ENCODE results near the gene NDUFAB1.
"Not testable (repeated sequence)": the region's sequence is repeated elsewhere in the genome, so short reads cannot be mapped to it uniquely, and the experiment has no call there.

NDUFAB1 gene

DNA sequence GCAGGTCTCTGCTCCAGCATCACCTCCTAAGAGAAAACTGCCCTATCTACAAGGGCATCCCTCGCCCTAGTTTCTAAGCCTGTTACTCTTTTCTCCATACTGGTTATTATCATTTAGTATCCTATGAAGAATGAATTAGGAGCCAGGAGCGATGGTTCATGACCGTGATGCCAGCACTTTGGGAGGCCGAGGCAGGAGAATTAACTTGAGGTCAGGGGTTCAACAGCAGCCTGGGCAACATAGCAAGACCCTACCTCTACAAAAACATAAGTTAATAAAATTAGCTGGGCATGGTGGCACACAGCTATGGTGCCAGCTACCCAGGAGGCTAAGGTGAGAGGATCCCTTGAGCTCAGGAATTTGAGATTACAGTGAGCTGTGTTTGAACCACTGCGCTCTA is 46.2 kb downstream of the NDUFAB1 start:
- no peak for DNase-seq (ENCODE audit: extremely low spot score)
- CTCF ChIA-PET = no interaction called here
- POLR2A ChIA-PET = no interaction called here
- TF ChIP-seq FOXA1 (IDR thresholded peaks at IDR 0.05) (no peak), LEF1 (IDR thresholded peaks at IDR 0.05; ENCODE audit: borderline replicate concordance) (no peak), ZNF384 (IDR thresholded peaks at IDR 0.05) (no peak), SUZ12 (IDR thresholded peaks at IDR 0.05) (no peak), SP1 (IDR thresholded peaks at IDR 0.05) (no peak), L3MBTL2 (conservative IDR thresholded peaks at IDR 0.05) (no peak), FOXK2 (IDR thresholded peaks at IDR 0.05) (no peak), HDGF (IDR thresholded peaks at IDR 0.05; ENCODE audit: borderline replicate concordance) (no peak)

DNA sequence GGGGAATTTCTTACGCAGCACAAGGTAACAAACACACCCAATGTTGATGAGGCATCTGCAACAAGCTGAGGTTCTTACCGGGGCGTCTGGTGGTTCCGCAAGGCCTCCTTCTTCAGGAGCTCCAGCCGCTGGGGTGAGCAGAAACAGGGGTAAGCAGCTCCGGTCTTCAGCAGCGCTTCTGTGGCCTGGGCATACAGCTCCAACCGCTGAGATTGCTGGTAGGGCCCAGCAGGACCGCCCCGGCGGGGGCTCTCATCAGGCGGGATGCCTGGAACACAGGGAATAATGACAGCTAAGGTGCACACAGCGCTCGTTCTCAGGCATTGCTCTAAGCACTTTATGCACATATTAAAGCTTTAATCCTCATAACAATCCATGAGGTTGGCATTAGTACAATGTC is 51.7 kb downstream of the NDUFAB1 start:
- ChIA-PET CTCF (no interaction called here), POLR2A (no interaction called here)
- TF ChIP-seq L3MBTL2 (conservative IDR thresholded peaks at IDR 0.05) = no peak
- TF ChIP-seq, protein P1, sequence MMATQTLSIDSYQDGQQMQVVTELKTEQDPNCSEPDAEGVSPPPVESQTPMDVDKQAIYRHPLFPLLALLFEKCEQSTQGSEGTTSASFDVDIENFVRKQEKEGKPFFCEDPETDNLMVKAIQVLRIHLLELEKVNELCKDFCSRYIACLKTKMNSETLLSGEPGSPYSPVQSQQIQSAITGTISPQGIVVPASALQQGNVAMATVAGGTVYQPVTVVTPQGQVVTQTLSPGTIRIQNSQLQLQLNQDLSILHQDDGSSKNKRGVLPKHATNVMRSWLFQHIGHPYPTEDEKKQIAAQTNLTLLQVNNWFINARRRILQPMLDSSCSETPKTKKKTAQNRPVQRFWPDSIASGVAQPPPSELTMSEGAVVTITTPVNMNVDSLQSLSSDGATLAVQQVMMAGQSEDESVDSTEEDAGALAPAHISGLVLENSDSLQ (IDR thresholded peaks at IDR 0.05) = no peak
- TF ChIP-seq LEF1 (IDR thresholded peaks at IDR 0.05; ENCODE audit: borderline replicate concordance) = no peak
- TF ChIP-seq ARNT (IDR thresholded peaks at IDR 0.05) = no peak
- no peak for TF ChIP-seq BHLHE40 (IDR thresholded peaks at IDR 0.05; ENCODE audit: borderline replicate concordance)
- no peak for TF ChIP-seq SP1 (IDR thresholded peaks at IDR 0.05)
- no peak for TF ChIP-seq FOXM1 (IDR thresholded peaks at IDR 0.05; ENCODE audit: borderline replicate concordance)
- no peak for TF ChIP-seq CTBP1 (IDR thresholded peaks at IDR 0.05; ENCODE audit: borderline replicate concordance)
- no peak for TF ChIP-seq SUZ12 (IDR thresholded peaks at IDR 0.05)
- no peak for TF ChIP-seq TARDBP (IDR thresholded peaks at IDR 0.05)
- no peak for TF ChIP-seq NFRKB (IDR thresholded peaks at IDR 0.05)
- no peak for TF ChIP-seq HDGF (IDR thresholded peaks at IDR 0.05; ENCODE audit: borderline replicate concordance)
- no peak for TF ChIP-seq ELF4 (IDR thresholded peaks at IDR 0.05)
- DNase-seq (ENCODE audit: extremely low spot score) = no peak

DNA sequence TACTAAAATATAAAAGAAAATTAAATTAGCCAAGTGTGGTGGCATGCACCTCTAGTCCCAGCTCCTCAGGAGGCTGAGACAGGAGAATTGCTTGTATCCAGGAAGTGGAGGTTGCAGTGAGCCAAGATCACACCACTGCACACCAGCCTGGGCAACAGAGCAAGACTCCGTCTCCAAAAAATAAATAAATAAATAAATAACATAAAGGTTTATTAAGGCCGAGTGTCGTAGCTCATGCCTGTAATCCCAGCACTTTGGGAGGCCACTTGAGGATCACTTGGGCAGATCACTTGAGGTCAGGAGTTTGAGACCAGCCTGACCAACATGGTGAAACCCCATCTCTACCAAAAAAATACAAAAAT is 55.3 kb downstream of the NDUFAB1 start:
- POLR2A ChIA-PET = interaction anchor here (1.2 kb wide), 1 partner anchor 17 kb away, joined by 4 read pairs; the partner anchor contains the start of genes EARS2 and UBFD1
- DNase-seq (ENCODE audit: extremely low spot score); CTCF ChIA-PET: not testable (repeated sequence)

DNA sequence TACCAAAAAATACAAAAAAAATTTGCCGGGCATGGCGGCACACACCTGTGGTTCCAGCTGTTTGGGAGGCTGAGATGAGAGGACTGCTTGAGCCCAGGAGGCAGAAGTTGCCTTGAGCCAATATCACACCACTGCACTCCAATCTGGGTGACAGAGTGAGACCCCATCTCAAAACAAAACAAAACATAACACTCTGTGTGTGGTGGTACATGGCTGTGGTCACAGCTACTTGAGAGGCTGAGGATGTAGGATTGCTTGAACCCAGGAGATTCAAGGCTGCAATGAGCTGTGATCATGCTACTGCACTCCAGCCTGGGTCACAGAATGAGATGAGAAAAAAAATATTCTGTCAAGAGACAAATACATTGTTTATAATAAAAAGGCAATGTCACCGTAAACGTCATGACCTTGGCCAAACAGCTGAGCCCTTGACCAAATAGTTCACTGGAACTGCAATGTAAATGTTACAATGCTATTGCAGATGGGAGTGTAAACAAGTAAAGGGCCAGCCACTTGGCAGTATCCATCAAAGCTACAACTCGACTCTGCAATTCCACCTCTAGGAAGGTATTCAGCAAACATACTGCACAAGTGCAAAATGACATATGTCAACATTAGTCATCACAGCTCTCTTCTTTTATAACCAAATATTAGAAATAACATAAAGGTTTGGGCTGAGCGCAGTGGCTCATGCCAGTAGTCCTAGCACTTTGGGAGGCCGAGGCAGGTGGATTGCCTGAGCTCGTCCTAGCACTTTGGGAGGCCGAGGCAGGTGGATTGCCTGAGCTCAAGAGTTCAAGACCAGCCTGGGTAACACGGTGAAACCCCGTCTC is 55.9 kb downstream of the NDUFAB1 start:
- no peak for TF ChIP-seq FOXK2 (IDR thresholded peaks at IDR 0.05)
- DNase-seq (ENCODE audit: extremely low spot score) = no peak
- CTCF ChIA-PET = no interaction called here
- POLR2A ChIA-PET = interaction anchor here (1.2 kb wide), 1 partner anchor 17 kb away, joined by 4 read pairs; the partner anchor contains the start of genes EARS2 and UBFD1

DNA sequence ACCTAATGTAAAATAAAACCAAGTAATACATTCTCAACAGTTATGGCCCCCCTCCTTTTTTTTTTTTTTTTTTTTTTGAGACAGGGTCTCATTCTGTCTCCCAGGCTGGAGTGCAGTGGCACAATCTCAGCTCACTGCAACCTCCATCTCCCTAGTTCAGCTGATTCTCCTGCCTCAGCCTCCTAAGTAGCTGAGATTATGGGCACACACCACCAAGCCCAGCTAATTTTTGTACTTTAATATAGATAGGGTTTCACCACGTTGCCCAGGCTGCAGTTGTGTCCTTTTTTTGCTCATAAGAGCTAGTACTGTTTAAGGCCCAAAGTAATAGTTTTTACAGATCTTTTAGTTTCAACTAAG is 57.2 kb downstream of the NDUFAB1 start:
- ChIA-PET POLR2A (no interaction called here), CTCF (no interaction called here)
- no peak for DNase-seq (ENCODE audit: extremely low spot score)
- no peak for TF ChIP-seq CTBP1 (IDR thresholded peaks at IDR 0.05; ENCODE audit: borderline replicate concordance)
- TF ChIP-seq ZNF384 (IDR thresholded peaks at IDR 0.05) = no peak
- TF ChIP-seq, protein P1 (IDR thresholded peaks at IDR 0.05) = no peak
- no peak for TF ChIP-seq L3MBTL2 (conservative IDR thresholded peaks at IDR 0.05)
- TF ChIP-seq ELF4 (IDR thresholded peaks at IDR 0.05) = no peak
- no peak for TF ChIP-seq LEF1 (IDR thresholded peaks at IDR 0.05; ENCODE audit: borderline replicate concordance)
- no peak for TF ChIP-seq FOXK2 (IDR thresholded peaks at IDR 0.05)
- TF ChIP-seq HDGF (IDR thresholded peaks at IDR 0.05; ENCODE audit: borderline replicate concordance) = no peak
- no peak for TF ChIP-seq SP1 (IDR thresholded peaks at IDR 0.05)
- no peak for TF ChIP-seq BHLHE40 (IDR thresholded peaks at IDR 0.05; ENCODE audit: borderline replicate concordance)
- no peak for TF ChIP-seq NFRKB (IDR thresholded peaks at IDR 0.05)
- TF ChIP-seq SUZ12 (IDR thresholded peaks at IDR 0.05) = no peak
- TF ChIP-seq ARNT (IDR thresholded peaks at IDR 0.05) = no peak
- TF ChIP-seq FOXA1 (IDR thresholded peaks at IDR 0.05) = no peak

DNA sequence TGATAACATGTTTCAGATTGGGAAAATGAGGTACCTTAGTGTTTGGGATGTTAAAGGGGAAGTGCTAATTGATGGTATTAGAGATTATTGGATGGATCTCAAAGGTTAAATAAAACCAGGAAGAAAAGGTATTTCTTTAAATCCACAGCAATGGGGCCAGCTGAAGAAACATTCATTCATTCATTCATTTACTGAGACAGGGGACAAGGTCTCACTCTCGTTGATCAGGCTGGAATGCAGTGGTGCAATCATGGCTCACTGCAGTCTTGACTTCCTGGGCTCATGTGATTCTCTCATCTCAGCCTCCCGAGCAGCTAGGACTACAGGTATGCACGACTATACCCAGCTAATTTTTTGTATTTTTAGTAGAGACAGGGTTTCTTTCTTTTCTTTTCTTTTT is 58.7 kb downstream of the NDUFAB1 start:
- POLR2A ChIA-PET = no interaction called here
- CTCF ChIA-PET = no interaction called here

DNA sequence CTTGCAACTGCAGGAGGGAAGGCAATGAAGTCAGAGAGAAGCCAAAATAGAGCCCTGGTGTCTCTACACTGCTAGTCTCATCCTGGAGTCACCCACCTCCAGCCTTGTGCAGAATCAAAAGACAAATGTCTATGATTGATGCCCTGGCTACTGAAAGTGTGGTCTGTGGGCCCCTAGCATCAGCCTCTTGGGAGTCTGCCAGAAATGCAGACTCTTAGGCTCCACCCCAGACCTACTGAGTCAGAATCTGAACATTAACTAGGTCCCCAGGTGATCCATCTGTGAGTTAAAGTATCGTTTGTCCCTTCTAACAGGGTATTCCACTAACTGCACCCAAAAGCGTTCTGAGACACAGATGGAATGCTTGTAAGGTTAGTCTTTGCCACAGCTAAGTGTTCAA is 60.2 kb downstream of the NDUFAB1 start:
- no peak for DNase-seq (ENCODE audit: extremely low spot score)
- CTCF ChIA-PET = no interaction called here
- TF ChIP-seq SP1 (IDR thresholded peaks at IDR 0.05) (no peak), LEF1 (IDR thresholded peaks at IDR 0.05; ENCODE audit: borderline replicate concordance) (no peak), BHLHE40 (IDR thresholded peaks at IDR 0.05; ENCODE audit: borderline replicate concordance) (no peak)
- TF ChIP-seq, protein P1 (IDR thresholded peaks at IDR 0.05) = no peak
- POLR2A ChIA-PET = no interaction called here

More for the DNA sequence above, 58.7 kb downstream of the NDUFAB1 start:
- TF ChIP-seq LEF1 (IDR thresholded peaks at IDR 0.05; ENCODE audit: borderline replicate concordance) (no peak), SP1 (IDR thresholded peaks at IDR 0.05) (no peak), SUZ12 (IDR thresholded peaks at IDR 0.05) (no peak), FOXK2 (IDR thresholded peaks at IDR 0.05) (no peak)
- TF ChIP-seq, protein P1 (IDR thresholded peaks at IDR 0.05) = no peak
- no peak for DNase-seq (ENCODE audit: extremely low spot score)
